HFFc6 (cell line): ENCODE results near the gene XPNPEP2. TPM values are rescaled to one million over a fixed set of nuclear protein-coding genes. Genes with fewer than 3 reads are reported as not detected.

ENCODE experiments used
- DNase-seq: peaks from one replicate; pipeline ENCODE4 v3.0.0-alpha.2; 2018
- H3K27ac Mint-ChIP-seq: 2 replicates; pipeline ENCODE4 v1.8.0; 2020; ENCODE audit warnings: mild to moderate bottlenecking, mixed read lengths
- H3K27me3 Mint-ChIP-seq: 2 replicates; pipeline ENCODE4 v1.8.0; 2021; ENCODE audit warnings: mild to moderate bottlenecking, moderate library complexity, mixed read lengths; ENCODE audit not compliant: insufficient read depth
- H3K36me3 Mint-ChIP-seq: 2 replicates; pipeline ENCODE4 v1.8.0; 2021; ENCODE audit warnings: low read depth, mixed read lengths
- H3K4me1 Mint-ChIP-seq: 2 replicates; pipeline ENCODE4 v1.8.0; 2020; ENCODE audit warnings: low read depth, mixed read lengths
- H3K4me3 Mint-ChIP-seq: 2 replicates; pipeline ENCODE4 v1.8.0; 2020; ENCODE audit warnings: mild to moderate bottlenecking, moderate library complexity, mixed read lengths
- H3K9me3 Mint-ChIP-seq: 2 replicates; pipeline ENCODE4 v1.8.0; 2020; ENCODE audit warnings: mild to moderate bottlenecking, mixed read lengths
- total RNA-seq, 6 experiments: library from RNA; stranded (reverse); fragmentation: NEBNext Ultra II Directional; extraction: Animal tissue kit (Norgen Biotek cat#: 25700); gene quantifications; 2 replicates in 1 of 6; 3 replicates in 5 of 6; pipeline ENCODE4 v1.2.3, GENCODE V29; 2021
- TF ChIP-seq, protein P1 (sequence below): fragments of 200-600 bp; sonication (generic); IDR thresholded peaks from 2 replicates; pipeline ENCODE4 v1.5.0; 2021; ENCODE audit warnings: antibody characterized with exemption, mild to moderate bottlenecking

XPNPEP2 gene
- total RNA-seq, 6 experiments from 2014 or later: not detected

DNA sequence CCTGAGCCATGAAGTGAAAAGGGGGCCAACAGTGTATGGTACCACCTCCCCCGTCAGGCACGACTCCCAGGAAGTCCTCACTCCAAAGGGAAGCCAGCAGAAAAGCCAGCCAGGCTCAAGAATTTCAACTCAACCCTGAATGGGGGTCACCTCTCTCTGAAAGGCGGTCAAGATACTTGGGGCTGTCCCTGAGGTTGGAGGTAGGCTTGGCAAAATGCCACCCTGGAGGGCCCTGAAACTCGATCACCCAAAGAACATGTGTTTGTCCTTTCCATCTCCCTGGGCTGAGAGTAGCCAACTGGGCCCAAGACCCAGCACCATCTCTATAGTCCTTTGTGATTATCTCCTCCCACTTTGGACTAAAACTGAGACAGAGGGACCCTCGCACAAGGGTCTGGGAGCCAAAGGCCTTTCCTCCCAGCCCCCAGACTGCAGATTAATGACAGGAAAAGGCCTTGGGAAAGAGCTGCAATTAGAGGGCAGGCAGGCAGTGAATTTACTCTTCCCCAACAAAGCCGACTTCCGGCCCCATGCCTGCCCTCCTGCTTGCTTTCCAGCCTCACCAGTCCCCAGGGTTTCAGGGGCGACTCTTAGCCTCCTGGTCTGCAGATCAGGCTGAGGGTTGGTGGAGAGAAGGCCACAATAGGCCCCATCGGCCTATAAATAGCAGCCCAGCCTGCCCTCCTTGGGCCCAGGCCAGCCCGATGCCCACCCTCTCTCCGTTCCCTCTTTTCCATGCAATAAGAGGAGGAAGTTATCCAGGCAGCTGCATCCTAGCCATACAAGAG is 46.6 kb downstream of the XPNPEP2 start:
- Mint-ChIP-seq H3K4me1 (no peaks in the 10 kb centered on the region), H3K27ac (no peak overlapping the region), H3K4me3 (no peak overlapping the region), H3K36me3 (no peaks in the 10 kb centered on the region), H3K9me3 (no peaks in the 10 kb centered on the region), H3K27me3 (peaks cover 7% of the 10 kb centered on the region)
- TF ChIP-seq, protein P1, sequence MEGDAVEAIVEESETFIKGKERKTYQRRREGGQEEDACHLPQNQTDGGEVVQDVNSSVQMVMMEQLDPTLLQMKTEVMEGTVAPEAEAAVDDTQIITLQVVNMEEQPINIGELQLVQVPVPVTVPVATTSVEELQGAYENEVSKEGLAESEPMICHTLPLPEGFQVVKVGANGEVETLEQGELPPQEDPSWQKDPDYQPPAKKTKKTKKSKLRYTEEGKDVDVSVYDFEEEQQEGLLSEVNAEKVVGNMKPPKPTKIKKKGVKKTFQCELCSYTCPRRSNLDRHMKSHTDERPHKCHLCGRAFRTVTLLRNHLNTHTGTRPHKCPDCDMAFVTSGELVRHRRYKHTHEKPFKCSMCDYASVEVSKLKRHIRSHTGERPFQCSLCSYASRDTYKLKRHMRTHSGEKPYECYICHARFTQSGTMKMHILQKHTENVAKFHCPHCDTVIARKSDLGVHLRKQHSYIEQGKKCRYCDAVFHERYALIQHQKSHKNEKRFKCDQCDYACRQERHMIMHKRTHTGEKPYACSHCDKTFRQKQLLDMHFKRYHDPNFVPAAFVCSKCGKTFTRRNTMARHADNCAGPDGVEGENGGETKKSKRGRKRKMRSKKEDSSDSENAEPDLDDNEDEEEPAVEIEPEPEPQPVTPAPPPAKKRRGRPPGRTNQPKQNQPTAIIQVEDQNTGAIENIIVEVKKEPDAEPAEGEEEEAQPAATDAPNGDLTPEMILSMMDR: no peak
- DNase-seq: no peak

DNA sequence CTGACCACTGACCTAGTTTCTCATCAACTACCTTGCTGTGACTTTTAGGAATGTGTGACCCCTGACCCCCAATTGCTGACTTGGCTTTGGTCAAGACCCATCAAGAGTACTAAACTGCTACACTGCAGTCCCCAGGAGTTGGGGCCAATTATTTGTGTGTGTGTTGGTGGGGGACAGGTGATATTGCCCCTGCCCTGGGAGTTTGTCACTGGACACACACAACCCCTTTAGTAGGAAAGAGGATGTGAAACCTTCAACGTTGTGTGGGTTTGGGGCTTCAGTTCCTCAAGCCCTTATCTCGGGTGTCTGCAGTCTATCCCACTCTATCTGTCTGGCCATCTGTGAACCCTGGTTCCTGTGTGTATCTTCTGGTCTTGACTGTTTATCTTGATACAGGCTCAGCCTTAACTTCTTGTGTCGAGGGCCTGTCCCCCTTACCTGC is 47.5 kb downstream of the XPNPEP2 start:
- Mint-ChIP-seq H3K4me3 (no peak overlapping the region), H3K27me3 (peaks cover 7% of the 10 kb centered on the region), H3K9me3 (no peaks in the 10 kb centered on the region), H3K36me3 (no peaks in the 10 kb centered on the region), H3K27ac (no peak overlapping the region), H3K4me1 (no peaks in the 10 kb centered on the region)
- DNase-seq: no peak
- TF ChIP-seq, protein P1: no peak

DNA sequence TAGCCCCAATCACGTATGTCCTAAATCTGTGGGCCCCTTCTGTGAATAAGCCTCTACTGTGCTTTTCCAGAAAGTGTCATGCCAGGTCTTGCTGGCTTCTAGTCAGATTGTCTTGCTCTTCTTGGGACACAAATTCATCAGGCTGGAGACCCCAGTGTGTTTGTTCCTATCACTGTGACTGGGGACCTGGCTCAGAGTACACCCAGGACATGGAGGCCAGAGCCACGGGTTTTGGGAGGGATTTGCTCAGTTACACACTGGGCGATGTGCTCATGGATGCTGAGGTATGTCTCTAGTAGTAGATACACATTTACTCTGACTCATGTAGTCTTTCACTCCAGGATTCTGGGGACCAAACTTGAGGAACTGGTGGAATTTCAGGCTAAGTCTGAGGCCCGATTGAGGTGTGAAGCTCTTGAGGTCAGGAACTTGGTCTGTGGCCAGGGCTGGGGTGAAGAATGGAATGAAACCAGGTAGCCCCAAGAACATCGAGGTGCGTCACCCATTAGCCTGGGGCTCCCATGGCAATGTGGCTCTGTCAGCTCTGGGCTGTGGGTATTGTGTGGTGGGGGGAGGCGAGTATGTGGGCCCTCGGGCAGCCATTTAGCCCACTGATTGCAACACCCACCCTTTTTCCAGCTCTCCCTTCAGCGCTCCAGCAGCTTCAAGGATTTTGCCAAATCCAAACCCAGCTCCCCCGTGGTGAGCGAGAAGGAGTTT is 48.7 kb downstream of the XPNPEP2 start:
- H3K36me3 Mint-ChIP-seq: no peaks in the 10 kb centered on the region
- no peak overlapping the region for H3K4me3 Mint-ChIP-seq
- H3K4me1 Mint-ChIP-seq: no peaks in the 10 kb centered on the region
- TF ChIP-seq, protein P1: no peak
- H3K9me3 Mint-ChIP-seq: no peaks in the 10 kb centered on the region
- no peak for DNase-seq
- no peak overlapping the region for H3K27ac Mint-ChIP-seq
- H3K27me3 Mint-ChIP-seq: peaks cover 4% of the 10 kb centered on the region

DNA sequence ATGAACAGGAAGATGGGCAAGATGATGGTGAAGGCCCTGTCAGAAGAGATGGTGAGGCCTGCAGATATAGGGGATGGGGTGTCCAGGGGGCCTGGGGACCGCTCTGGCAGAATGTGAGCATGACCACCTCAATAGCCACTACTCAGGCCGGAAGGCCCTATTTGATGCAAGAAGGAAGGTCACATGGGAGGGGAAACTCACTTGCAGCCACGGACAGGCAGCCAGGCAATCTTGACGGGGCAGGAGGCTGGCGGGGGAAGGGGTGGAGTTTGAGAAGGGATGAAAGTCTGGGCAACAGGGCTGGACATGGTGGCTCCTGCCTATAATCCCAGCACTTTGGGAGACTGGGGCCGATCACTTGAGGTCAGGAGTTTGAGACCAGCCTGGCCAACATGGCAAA is 49.7 kb downstream of the XPNPEP2 start:
- H3K4me1 Mint-ChIP-seq: no peaks in the 10 kb centered on the region
- no peak overlapping the region for H3K4me3 Mint-ChIP-seq
- TF ChIP-seq, protein P1: no peak
- H3K36me3 Mint-ChIP-seq: no peaks in the 10 kb centered on the region
- DNase-seq: no peak
- H3K27ac Mint-ChIP-seq: no peak overlapping the region
- no peaks in the 10 kb centered on the region for H3K9me3 Mint-ChIP-seq
- peaks cover 3% of the 10 kb centered on the region for H3K27me3 Mint-ChIP-seq

DNA sequence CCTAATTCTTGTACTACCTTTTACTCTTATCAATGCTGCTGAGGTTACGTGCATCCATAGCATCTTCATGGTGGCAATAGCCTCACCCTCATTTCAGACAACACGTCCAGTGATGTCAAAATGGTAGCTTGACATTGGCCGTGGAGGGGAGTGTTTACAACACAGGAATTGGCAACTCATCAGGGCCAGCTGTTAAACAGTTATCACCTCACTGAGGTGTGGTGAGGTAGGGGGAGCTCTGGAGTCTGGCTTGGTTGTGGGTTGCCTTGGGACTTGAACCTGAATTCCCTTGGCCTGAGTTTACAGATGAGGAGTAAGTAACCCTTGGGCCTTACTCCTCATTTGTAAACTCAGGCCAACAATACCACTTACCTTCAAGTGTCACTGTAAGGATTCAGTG is 51.4 kb downstream of the XPNPEP2 start:
- TF ChIP-seq, protein P1: no peak
- Mint-ChIP-seq H3K4me3 (no peak overlapping the region), H3K9me3 (no peaks in the 10 kb centered on the region)

More for the DNA sequence above, 51.4 kb downstream of the XPNPEP2 start:
- Mint-ChIP-seq H3K36me3 (no peaks in the 10 kb centered on the region), H3K27me3 (peaks cover 4% of the 10 kb centered on the region), H3K27ac (no peak overlapping the region), H3K4me1 (no peaks in the 10 kb centered on the region)
- DNase-seq: no peak
